KG1 (cell line): ENCODE measurements around the gene RTL1.

Source experiments
- DNase-seq: peaks from one replicate; lab custom pipeline; 2025; lab: John Stamatoyannopoulos, UW

RTL1 gene

DNA sequence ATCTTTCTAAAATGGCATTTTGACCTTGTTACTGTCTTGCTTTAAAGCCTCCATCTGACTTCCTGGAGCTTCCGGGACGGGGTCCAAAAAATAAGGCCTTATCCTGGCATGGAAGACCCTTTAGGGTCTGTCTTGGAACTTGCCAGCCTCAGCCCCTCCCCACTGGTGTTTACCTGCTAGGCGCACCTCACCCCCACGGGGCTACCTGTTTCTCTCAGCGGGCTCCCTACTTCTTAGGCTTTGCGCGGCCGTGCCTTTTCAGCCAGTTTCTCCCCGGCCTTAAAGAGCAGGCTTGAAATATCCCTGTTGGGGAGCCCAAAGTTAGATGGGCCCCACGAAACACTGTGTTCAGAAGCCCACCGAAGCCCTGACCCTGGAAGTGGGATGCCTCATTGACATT, 5.1 kb downstream of the RTL1 start:
- no peak for DNase-seq

DNA sequence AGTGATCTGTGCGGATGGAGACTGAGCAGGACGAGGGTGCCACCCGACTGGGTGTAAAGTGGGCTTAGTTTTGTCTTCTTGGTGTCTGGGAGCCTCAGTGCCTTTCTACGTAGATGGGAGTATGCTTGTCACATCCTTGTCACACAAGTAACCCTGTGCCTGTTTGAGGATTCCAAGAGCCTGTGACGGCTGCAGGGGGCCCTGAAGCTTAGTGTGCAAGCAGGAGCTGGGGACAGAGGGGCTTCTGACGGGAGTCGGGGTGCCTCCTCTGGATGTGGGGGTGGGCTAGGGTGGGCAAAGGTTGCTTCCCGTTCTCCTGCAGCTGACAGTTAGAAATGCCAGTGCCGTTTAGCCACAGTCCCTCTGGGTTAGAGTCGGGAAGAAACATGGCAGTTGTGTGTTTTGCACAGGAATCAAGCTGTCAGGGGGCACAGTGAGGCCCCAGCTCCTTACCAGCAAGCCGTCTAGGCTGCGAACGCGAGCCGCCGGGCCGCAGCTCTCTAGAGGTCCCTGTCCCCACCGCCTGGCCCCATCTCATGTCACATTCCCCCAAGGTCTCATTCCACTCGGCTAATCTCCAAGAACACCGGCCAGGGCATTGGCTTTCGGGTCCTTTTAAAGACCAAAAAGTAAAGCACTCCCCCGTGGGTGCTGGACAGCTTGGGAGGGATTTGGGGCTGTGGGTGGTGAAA, 7.0 kb downstream of the RTL1 start:
- DNase-seq, result no peak

DNA sequence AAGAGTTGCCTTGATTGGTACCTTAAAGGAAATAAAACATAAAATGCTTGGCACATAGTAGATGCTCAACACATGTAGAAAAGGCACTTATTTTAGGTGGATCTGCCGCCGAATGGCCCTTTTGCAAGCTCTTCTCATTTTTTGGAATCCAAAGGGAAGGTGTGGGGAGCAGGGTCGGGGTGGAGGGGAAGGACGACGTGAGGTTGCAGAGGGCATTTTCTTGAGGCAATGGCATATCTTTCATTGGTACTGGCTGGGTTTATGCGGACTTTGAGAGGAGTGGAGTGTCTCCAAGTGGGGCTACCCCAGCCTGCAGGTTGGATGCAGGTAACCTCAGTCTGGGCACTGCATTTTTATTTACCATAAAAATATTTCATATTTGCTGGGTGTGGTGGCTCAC, 8.1 kb downstream of the RTL1 start:
- no peak for DNase-seq

DNA sequence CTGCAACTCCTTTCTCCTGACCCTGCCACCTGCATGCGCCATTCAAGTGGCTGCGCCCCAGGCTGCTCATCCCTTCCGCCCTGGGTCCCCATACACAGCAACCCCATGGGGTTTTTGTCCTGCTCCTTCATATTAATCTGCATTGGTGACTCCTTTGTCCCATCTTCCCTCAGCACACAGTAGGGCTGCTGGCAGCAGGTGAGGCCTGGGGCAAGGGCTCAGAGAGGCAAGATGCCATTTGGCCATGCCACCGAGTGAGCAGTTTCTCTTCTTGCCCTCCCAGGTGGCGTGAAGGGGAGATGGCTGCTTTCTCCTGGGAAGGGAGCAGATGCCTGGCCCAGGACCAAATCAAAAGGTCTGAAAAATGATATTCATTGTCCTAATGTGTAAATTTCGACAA, 9.1 kb downstream of the RTL1 start:
- DNase-seq, result no peak

DNA sequence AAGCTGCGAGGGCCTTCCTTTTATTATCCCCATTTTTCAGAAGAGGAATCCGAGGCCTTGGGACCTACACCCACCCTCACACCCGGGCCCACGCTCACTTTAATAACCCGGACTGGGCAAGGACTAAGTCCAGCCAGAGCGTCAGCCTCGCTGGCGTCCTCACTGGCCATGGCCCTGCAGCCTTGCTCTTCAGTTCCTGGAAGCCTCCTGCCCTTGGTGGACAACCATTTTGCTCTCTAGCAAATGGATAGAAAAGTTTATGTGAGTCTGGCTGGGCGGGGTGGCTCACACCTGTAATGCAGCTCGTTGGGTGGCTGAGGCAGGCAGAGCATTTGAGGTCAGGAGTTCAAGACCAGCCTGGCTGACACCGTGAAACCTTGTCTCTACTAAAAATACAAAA, 9.8 kb downstream of the RTL1 start:
- DNase-seq, result no peak

DNA sequence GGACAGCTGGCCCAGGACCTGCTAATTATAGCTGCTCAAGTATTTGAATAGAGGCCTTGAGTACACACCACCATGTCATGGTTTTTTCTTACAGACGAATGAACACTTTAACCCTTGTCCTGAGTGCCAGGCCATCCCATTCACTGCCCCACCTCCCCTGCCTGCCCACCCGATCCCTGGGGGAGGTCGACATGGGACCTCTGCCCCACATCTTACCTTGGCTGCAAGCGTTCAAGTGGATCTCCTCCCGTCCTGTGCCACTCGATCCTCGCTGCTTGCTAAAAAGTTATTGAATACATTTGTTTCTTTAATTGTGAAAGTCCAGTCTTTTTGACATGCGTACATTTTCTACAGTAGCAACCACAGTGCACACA, 10.3 kb downstream of the RTL1 start:
- DNase-seq, result no peak

DNA sequence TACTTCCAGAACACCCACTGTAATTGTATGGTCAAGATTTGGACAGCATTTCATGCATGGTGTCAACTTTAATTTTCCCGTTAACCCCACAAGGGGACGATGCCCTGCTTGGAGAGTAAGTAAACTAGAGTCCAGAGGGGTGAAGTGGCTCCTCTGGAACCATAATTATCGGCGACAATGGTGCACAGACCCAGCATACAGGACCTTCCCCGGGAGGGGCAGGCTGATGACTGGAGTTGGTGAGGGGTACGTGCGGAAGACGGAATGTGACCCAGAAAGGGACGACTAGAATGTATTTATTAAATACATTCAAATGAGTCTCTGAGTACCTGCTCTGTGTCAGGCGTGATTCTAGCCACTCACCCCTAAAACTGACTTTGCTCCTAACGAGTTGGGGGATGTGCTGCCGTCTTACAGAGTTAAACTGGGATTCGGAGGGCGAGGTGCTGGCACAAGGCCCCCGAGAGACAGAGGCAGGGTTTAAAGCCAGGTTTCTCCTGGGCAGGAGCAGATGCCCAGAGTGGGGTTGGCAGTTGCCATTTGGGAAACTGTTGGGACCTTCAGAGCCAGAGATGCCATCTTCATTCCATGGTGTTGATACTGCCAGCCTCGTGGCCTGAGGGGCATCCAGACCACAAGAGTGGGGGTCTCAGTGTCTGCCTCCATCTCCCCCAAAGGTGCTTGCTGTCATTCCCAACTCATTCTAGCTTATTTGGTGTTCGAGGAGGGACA, 10.9 kb downstream of the RTL1 start:
- no peak for DNase-seq

DNA sequence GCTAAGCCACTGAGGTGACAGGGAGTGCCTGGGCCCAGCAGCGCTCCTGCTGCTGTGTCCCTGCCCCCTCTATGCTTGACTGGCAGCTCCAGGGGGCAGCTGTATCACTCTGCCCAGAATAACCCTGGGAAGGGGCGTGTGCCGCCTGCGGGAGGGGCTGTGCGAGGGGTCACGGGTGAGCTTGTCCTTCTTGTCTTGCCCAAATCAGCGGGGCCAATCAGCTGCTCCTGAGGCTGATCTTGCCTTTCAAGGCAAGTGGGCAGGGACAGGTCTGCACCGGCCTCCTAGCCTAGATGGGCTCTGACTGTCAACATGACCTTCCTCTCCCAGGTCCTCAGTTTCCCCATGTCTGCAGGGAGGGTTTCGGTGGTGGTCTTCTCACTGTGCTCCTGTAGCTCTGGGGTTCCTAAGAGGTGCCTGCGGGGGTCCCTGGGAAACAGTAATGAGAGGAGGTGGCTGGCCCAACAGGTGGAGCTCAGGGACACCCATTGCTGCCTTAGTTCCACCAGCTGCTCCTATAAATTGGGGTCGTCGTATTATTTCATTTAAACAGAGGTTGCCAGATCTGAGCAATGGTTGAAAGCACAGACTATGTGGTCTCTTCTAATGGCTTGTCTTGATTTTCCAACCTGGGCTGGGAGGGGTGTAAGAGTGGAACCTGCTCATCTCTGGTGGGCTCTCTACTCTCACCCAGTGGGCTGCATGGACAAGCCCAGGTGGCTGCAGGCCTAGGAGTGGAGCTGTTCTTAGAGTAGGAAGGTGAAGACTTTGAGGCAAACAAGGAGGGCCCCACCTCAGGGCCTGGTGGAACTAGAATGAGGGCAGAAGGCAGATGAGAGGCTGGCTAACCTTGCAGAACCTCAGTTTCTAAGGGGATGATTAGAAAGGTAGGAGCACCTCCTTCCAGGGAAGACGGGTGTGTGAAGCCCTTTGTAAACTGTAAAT, 11.7 kb downstream of the RTL1 start:
- DNase-seq, result no peak

DNA sequence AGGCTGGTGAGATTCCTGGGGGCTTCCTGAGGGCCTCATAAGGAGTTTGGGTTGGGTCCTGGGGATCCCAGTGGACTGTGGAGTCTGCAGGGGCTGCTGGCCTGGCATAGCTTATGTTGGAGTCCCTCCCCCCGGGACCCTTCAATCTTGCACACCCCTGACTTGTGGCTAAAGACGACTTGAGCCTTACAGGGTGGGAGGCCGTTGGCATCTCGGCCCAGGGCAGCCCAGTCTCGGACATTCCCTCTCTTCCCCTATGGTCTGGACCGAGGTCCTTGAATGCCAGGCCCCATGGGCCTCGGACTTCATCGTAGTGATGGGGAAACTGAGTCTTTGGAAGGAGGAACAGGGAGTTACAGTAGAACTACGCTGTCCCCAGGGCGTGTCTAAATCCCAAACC, 12.5 kb downstream of the RTL1 start:
- DNase-seq, result no peak

DNA sequence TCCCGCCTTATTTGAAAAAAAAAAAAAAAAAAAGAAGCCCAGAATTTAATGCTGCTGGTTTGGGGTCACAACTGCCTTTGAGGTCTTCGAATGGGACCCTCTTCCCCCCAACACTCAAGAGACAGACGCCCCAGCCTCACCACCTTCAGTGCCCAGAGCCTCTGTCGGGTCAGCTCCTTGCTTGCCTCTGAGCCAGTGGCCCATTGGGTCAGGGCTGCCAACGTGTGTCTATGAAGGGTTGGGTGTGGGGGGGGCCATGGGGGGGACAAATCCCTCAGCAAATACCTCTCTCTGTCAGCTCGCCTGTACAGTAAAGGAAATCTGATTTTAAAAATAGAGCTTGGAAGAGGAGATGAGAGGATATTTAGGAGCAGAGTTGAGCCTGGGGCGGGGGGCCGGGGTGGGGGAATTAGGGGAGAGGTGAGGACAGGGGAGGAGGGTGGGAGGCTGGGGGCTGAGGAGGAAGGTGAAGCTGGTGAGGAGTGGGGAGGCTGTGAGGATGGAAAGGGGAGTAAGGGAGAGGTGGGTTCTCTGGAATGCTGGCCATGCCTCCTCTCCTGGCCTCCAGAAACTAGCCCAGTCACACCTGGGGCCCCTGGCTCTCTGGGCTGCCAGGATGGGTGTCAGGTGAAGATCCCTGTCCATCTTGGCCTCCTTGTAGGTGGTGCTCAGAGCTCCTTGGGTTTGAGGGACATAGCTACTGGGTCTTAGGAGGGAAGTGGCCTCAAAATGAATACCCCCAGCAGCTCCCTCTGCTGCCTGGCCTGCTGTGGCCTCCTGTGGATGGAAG, 13.3 kb downstream of the RTL1 start:
- DNase-seq, result no peak

DNA sequence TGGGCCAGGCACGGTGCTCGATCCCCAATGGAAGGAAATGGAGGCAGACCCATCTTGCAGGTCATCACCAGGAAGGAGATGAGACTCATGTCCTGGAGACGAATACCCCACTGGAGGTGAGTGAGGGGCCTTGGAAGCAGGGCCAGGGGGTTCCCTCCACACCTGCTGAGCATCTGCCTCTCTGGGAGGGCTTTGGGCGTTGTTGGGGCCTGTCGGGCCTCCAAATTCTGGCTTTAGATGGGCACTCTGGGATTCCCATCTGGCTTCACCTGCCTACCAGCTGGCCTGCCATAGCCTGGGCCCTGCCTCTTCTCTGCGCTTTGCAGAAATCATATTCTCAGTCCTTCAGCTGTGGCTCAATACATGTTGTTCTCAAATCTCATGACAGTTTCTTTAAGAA, 13.9 kb downstream of the RTL1 start:
- DNase-seq, result no peak

DNA sequence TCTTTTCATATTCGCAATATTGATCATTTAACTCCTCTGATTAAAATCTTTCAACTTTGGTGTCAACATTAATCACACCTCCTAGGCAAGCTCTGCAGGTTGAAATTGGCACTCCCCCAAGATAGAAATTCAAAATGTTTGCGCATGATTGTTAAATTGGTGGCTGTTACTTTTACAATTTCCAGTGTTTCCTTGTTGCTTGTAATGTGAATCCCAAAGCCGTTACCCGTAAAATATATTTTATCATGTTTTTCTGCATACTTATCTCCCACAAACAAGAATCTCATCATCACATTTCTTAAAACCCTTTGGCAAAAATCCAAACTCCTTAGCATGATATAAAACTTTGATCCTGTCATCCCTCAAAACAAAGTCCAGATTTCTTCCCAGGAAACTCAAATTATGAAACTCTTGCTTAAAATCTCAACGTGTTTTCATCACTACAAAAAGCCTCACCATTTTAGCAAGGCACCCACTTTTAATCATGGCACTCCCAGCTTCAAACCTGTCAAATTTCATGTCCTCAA, 14.7 kb downstream of the RTL1 start:
- no peak for DNase-seq

DNA sequence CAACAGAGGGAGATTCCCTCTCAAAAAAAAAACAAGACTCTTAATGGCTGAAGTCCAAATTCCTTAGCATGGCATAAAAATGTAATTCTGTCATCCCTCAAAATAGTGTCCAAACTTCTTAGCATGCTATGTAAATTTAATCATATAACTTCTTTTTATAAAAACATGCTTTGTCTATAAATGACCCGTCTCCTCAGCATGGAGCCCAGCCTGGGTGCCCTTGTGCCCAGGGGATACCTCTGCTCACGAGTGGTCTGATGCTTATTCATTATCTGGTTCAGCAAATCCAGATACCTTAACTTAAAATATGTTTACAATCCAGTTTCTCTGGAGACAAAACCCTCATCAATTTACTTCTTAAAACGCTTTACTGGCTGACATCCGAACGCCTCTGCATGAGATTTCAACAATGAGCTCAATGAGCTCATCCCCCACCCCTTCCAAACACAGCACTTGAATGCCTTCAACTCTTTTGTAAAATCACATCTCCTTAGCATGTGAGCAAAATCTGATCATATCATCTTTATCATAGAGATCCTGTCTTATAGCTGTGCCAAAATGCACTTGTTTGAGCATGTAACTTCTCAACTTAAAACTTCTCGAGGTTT, 15.7 kb downstream of the RTL1 start:
- DNase-seq, result no peak

DNA sequence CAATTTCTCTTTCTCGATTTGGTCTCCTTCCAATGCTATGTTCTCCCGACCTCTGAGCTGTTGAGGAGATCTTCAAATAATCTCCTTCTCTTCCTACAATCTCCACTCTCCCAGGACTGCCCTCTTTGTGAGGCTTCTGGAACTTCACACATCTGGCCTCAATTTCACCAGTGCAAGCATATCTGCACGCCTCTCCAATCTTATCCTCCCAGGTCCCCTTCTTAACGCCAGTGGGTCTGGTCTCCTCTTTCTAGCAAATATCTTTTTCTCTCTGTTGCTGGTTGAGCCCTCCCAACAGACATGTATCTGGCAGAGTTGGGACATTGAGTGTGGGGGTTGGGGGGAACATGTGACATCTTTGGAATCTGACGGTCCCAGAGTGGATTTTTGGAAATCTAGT, 17.9 kb downstream of the RTL1 start:
- no peak for DNase-seq

DNA sequence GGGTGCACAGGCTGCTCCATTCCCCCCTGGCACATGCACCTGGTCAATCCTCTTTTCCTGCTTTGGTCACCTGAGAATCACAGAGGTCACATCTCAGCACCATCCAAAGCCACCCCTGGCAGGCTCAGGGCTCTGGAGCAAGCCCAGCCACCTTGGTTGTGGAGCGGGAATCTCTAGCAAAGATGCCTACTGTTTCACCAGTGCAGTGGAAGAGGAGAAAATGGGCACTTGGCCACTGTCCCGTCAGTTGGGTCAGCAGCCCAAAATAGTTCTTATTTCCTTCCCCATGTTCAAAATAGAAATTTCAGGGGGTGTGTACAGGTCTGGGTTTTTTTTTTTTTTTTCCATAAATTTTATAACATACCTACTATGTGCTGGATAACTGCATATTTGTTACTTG, 18.3 kb downstream of the RTL1 start:
- no peak for DNase-seq

DNA sequence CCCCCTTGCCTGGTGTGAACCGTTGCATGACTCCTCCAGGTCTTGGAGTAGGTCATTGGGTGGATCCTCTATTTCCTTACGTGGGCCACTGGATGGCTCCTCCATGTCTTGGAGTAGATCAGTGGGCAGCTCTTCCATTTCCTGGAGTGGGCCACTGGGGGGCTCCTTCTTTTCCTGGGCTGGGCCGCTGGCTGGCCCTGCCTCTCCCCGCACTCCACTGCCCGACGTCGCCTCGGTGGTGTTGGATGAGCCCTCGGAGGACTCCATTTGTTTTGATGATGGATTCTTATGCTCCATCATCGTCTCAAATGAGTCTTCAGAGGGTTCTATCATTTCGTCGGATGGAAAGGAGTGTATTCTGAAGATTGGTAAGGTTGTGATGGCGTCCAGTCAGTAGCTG, 19.1 kb downstream of the RTL1 start:
- DNase-seq, result no peak

DNA sequence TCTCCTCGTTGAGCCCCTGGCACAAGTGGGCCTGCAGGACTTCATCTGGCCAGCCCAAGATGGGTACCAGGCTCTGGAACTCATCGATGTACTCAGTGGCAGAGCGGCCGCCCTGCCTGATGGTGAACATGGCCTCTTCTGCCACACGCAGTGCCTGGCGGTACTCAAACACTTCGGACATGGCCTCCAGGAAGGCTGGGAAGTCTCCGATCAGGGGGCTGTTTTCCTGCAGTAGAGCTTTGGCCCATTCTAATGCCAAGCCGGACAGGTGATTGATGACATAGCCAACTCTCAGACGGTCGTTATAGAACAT, 19.8 kb downstream of the RTL1 start:
- DNase-seq, result no peak

DNA sequence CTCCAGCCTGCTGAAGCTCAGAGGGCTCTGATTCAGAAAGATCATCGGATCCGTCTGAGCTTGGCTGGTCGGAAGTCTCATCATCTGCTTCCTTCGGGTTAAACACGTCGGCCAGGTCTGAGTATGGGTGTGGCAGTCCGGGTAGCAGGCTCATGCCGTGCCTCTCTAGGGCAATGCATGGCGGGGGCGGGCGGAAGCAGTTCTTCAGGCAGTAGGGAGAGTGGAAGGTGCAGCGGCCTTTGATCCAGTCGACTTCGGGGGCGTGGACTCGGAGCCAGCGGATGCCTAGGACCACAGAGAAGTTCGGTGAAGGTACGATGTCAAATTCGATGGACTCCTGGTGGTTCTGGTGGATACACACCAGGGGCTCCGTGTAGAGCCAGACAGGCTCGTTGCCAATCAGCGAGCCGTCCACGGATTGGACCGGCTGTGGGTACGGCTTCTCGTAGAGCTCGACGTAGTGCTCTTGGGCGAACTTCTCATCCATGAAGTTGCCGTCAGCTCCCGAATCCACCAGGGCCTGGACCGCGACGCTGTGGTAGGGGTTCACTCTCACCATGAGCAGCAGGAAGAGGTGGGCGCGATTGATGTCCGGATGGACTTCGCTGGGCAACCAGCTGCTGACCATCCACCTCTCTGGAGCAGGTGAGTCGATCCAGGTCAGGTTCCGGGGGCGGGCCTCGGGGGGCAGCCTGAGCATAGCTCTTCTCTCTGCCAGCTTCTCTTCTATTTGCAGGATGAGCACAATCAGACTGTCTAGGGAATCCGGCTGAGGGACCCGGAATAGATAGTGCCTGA, 20.3 kb downstream of the RTL1 start:
- no peak for DNase-seq

DNA sequence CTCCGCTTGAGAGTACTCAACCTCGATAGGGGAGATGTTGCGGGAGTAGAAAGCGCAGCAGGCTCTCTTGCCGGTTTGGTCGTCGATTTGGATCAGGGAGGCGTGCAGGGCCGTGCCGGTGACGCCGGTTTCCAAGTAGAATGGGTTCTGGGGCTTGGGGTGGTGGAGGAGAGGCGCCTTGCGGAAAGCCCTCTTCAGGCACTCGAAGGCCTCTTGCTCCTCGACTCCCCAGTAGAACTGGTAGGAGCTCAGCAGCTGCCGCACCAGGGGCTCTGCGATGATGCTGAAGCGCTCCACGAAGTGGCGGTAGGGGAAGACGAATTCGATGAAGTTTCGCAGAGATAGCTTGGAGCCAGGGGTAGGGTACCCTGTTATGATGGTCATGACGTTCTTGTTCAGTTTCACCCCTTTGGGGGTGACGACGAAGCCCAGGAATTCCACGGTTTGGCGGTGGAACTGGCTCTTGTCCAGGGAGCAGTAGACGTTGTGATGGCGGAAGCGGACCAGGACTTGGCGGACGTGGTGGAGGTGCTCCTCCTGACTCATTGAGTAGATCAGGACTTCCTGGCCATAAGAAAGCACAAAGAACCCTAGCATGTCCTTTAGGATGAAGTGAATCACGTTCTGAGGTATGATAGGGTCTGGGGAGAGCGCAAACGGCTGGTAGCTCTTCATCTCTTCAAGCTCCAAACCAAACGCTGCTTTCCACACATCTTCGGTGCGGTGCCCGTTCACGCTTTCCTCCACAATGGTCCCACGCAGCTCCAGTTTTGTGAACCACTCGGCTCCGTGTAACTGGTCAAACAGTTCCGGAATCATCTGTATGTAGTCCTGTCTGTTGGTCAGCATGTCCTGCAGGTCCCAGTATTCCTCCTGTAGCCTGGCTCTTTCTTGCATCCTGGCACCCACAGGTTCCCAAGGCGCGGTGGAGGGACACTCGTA, 21.2 kb downstream of the RTL1 start:
- no peak for DNase-seq
